Measurements from ENCODE around the gene PLAGL1.

The PLAGL1 gene

DNA sequence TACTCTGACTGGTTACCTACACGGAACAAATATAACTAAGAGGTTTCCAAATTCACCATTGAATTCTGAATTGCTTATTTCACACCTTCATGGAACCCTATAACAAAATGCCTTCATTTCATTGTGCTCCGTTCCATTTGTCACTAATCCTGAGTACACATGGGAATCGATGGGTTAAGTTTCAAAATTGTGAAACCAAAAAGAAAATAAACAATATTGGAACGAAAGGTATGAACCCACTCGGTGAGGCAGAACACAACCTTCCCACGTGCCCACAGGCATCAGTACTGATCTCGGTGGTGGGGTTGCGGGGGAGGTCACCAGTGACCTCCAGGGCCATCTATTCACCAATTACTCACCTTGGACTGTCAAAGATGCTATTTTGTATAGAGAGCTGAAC is 34.0 kb downstream of the PLAGL1 start:
- no peaks in the 10 kb centered on the region for H3K36me3 ChIP-seq
- no peak overlapping the region for H3K4me3 ChIP-seq (ENCODE audit: low read depth in 1 of 2, low read length in 1 of 2)
- peaks cover 4 to 14% of the 10 kb centered on the region in 2 experiments for H3K4me1 ChIP-seq (ENCODE audit: control insufficient read depth in 1 of 2, insufficient read depth in 1 of 2, low read depth in 1 of 2, low read length in 1 of 2)
- TF ChIP-seq, protein P1, sequence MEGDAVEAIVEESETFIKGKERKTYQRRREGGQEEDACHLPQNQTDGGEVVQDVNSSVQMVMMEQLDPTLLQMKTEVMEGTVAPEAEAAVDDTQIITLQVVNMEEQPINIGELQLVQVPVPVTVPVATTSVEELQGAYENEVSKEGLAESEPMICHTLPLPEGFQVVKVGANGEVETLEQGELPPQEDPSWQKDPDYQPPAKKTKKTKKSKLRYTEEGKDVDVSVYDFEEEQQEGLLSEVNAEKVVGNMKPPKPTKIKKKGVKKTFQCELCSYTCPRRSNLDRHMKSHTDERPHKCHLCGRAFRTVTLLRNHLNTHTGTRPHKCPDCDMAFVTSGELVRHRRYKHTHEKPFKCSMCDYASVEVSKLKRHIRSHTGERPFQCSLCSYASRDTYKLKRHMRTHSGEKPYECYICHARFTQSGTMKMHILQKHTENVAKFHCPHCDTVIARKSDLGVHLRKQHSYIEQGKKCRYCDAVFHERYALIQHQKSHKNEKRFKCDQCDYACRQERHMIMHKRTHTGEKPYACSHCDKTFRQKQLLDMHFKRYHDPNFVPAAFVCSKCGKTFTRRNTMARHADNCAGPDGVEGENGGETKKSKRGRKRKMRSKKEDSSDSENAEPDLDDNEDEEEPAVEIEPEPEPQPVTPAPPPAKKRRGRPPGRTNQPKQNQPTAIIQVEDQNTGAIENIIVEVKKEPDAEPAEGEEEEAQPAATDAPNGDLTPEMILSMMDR (IDR thresholded peaks at IDR 0.05) = no peak
- no peaks in the 10 kb centered on the region for H3K9me3 ChIP-seq
- H3K27ac ChIP-seq = no peak overlapping the region
- no peaks in the 10 kb centered on the region for H3K27me3 ChIP-seq

DNA sequence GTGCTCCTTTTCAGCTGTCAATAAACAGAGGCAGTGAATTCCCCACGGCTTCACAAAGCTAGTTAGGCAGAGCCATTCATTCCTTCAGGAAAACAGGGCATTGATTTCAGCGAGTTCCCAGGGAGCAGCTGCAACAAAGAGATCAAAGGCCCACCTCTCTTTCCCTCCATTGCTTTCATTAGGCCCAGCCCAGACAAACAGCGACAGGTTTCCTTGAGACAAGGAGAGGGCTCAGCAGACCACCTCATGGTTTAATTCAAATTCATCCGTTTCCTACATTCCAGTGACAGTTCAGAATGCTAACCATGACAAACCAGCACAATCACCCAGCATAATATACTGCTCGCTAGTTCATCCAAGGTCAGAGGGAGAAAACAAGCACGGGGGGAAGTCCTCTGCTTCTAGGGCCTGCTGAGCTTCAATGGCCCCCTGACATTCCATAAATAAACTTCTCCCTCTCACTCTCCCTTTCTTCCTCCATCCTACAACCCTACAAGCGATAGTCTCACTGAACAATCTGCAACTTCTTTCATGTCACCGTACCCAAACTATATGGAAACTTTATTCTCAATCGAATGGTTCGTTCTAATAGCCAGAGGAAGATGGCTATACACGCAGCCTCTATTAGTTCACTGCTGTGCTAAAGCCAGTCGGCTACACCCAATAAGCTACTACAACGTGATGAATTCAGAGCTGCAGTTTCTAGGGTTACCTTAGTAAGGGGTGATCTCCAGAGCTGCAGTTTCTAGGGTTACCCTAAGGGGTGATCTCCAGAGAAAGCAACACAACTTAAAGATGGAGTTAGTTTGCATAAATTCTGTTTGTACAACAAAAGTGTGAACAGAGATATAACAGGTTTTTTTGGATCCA is 34.7 kb downstream of the PLAGL1 start:
- Histone ChIP-seq H3K9me3 (no peaks in the 10 kb centered on the region), H3K27me3 (no peaks in the 10 kb centered on the region), H3K27ac (no peak overlapping the region), H3K4me1 (ENCODE audit: control insufficient read depth in 1 of 2, insufficient read depth in 1 of 2, low read depth in 1 of 2, low read length in 1 of 2) (peaks cover 4 to 14% of the 10 kb centered on the region in 2 experiments), H3K36me3 (no peaks in the 10 kb centered on the region), H3K4me3 (ENCODE audit: low read depth in 1 of 2, low read length in 1 of 2) (no peak overlapping the region)
- TF ChIP-seq, protein P1 (IDR thresholded peaks at IDR 0.05) = no peak

DNA sequence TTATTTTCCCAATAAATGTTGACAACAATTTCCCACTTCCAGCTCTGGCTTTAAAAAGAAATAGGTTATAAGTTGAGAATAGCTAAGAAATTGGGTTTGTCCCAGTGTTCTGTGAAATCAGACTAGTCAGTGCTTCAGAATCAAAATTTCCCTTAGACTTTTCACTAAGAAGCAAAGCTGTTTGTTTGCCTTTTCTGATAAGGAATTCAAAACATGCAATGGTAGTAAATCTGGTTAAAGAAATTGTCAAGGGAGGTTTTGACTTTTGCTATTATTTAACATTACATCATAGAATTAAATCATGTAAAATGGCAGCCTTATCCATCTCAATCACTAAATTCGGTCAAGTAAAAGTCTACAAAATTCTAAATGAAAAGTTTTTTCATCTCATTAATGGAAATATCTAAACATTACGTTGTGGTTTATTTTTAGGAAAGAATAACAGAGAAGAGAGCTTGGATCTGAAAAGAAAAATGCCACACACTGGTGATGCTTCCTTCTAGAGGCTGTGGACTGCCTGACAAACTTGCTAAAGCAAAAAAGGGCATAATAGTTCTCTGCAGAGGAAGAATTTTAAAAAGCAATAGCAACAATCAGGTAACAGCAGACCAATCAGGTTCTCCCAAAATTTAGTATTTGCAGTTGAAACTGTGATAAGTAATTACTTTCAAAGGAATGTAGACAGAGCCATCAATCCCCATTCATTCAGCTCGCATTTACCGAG is 36.4 kb downstream of the PLAGL1 start:
- Histone ChIP-seq H3K36me3 (no peaks in the 10 kb centered on the region), H3K4me1 (ENCODE audit: control insufficient read depth in 1 of 2, insufficient read depth in 1 of 2, low read depth in 1 of 2, low read length in 1 of 2) (peaks cover 4 to 14% of the 10 kb centered on the region in 2 experiments), H3K4me3 (ENCODE audit: low read depth in 1 of 2, low read length in 1 of 2) (no peak overlapping the region), H3K27me3 (no peaks in the 10 kb centered on the region), H3K27ac (no peak overlapping the region), H3K9me3 (no peaks in the 10 kb centered on the region)
- TF ChIP-seq, protein P1 (IDR thresholded peaks at IDR 0.05) = no peak

DNA sequence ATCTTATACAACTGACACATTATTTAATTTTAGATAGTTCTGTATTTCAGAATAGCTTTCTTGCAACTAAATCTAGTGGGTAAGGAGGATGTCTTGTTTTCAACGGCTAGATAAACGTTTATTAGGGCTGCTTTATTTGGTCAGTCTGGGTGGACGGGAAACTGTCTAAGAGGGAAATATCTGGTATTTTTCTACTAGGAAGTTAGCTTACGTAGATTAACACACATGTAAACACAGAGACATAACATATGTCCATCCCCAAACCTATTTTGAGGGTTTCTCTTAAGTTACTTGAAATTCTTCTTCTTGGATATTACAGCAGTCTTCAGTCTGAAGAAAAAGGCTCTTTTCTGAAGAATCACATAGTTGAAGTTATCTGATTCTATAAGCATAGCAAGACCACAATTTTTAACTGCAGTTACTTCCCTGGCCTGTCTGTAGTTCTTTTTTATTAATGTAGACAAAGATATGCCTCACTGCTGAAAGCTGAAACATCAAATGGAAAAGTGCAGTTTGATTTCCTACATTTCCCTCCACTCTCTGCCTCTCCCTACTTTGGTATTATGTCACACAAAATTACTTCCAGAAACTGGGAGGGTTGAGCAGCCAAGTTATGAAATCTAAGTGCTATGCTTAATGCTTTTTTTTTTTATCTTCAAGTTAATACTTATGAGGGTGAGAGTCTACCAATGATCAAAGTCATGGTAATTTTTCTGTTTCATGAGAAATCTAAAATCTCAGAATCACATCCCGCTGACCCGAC is 37.4 kb downstream of the PLAGL1 start:
- H3K36me3 ChIP-seq = no peaks in the 10 kb centered on the region

DNA sequence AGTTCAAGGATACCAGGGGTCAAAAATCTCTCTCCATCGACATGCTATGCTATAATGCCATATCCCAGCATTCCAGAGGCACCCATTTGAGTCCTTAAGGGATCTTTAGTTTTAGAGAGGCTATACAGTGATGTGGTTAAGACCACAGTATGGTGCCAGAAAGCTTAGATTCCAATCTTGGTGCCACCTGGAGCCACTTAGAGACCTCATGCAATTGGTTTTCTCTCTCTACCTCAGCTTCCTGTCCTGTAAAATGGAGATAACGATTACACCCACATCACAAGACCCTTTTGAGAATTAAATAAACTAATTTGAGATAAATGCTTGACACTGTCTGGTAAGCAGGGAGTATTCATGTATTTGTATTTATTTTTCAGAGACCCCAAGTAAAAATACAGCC is 39.0 kb downstream of the PLAGL1 start:
- TF ChIP-seq, protein P1 (IDR thresholded peaks at IDR 0.05) = no peak
- Histone ChIP-seq H3K4me1 (ENCODE audit: control insufficient read depth in 1 of 2, insufficient read depth in 1 of 2, low read depth in 1 of 2, low read length in 1 of 2) (peaks cover 4 to 27% of the 10 kb centered on the region in 2 experiments), H3K9me3 (no peaks in the 10 kb centered on the region), H3K4me3 (ENCODE audit: low read depth in 1 of 2, low read length in 1 of 2) (no peak overlapping the region), H3K27me3 (no peaks in the 10 kb centered on the region), H3K27ac (no peak overlapping the region), H3K36me3 (peaks cover 8% of the 10 kb centered on the region)

More for the DNA sequence above, 37.4 kb downstream of the PLAGL1 start:
- Histone ChIP-seq H3K4me3 (ENCODE audit: low read depth in 1 of 2, low read length in 1 of 2) (no peak overlapping the region), H3K4me1 (ENCODE audit: control insufficient read depth in 1 of 2, insufficient read depth in 1 of 2, low read depth in 1 of 2, low read length in 1 of 2) (peaks cover 4 to 23% of the 10 kb centered on the region in 2 experiments), H3K9me3 (no peaks in the 10 kb centered on the region), H3K27me3 (no peaks in the 10 kb centered on the region), H3K27ac (no peak overlapping the region)
- TF ChIP-seq, protein P1 (IDR thresholded peaks at IDR 0.05) = no peak
